Caco-2 (cell line): ENCODE data around the gene SLC6A6. TPM values are rescaled to one million over a fixed set of nuclear protein-coding genes. Genes with fewer than 3 reads are reported as not detected.
"Not testable (repeated sequence)": the region's sequence is repeated elsewhere in the genome, so short reads cannot be mapped to it uniquely, and the experiment has no call there.

Experiments used
- BruUV-seq: library from RNA; stranded (reverse); fragments of 400-500 nt; replicated peaks from 2 replicates; lab custom pipeline; 2021; lab: Mats Ljungman, UMichigan
- CTCF ChIA-PET: fragments of 300-600 bp; sonication (Branson Sonifier 250); formaldehyde crosslinking; loops from one replicate; lab custom pipeline; 2022; ENCODE audit warnings: antibody characterized with exemption; lab: Charles Lee
- POLR2A ChIA-PET: fragments of 300-600 bp; sonication (Branson Sonifier 250); formaldehyde crosslinking; loops from one replicate; lab custom pipeline; 2022; ENCODE audit warnings: antibody characterized with exemption; lab: Charles Lee
- DNase-seq, 2 experiments: peaks; one replicate each; pipeline versions ENCODE4 v3.0.0 to v3.0.0-alpha.2; 2020 to 2022
- H3K27me3 ChIP-seq: replicated peaks from 2 replicates; pipeline ENCODE4 v1.6.0; 2011; ENCODE audit warnings: low read length; ENCODE audit not compliant: control insufficient read depth, insufficient read depth
- H3K36me3 ChIP-seq: 2 replicates; pipeline ENCODE4 v1.5.1; 2011; ENCODE audit warnings: low read length; ENCODE audit not compliant: control insufficient read depth, insufficient read depth
- H3K4me1 ChIP-seq: fragments of 250-450 bp; sonication (Bioruptor Pico); 2 replicates; pipeline ENCODE4 v1.5.1; 2020; ENCODE audit warnings: mild to moderate bottlenecking
- H3K4me3 ChIP-seq: 2 replicates; pipeline ENCODE4 v1.5.1; 2011; ENCODE audit warnings: low read depth, mild to moderate bottlenecking, control low read depth, low read length
- H3K9me3 ChIP-seq: fragments of 250-450 bp; sonication (Bioruptor Pico); 2 replicates; pipeline ENCODE4 v1.5.1; 2020; ENCODE audit warnings: mild to moderate bottlenecking, moderate library complexity
- H3K27ac Mint-ChIP-seq: one replicate; pipeline ENCODE4 v1.8.0; 2022; ENCODE audit warnings: mixed read lengths; ENCODE audit not compliant: unreplicated experiment
- H3K27me3 Mint-ChIP-seq: one replicate; pipeline ENCODE4 v1.8.0; 2022; ENCODE audit warnings: mixed read lengths; ENCODE audit not compliant: insufficient read depth, unreplicated experiment
- H3K36me3 Mint-ChIP-seq: one replicate; pipeline ENCODE4 v1.8.0; 2022; ENCODE audit warnings: mild to moderate bottlenecking, mixed read lengths; ENCODE audit not compliant: insufficient read depth, unreplicated experiment
- H3K4me1 Mint-ChIP-seq: one replicate; pipeline ENCODE4 v1.8.0; 2022; ENCODE audit warnings: low read depth, mixed read lengths; ENCODE audit not compliant: unreplicated experiment
- H3K4me3 Mint-ChIP-seq: one replicate; pipeline ENCODE4 v1.8.0; 2022; ENCODE audit warnings: mild to moderate bottlenecking, moderate library complexity, mixed read lengths; ENCODE audit not compliant: unreplicated experiment
- H3K9me3 Mint-ChIP-seq: one replicate; pipeline ENCODE4 v1.8.0; 2022; ENCODE audit warnings: mixed read lengths; ENCODE audit not compliant: unreplicated experiment
- CTCF ChIP-seq, 2 experiments: fragments of 200-600 bp in 1 of 2; IDR thresholded peaks; 1 replicate in 1 of 2; 2 replicates in 1 of 2; pipeline versions ENCODE4 v1.5.1 to v1.8.0; 2011 to 2022; ENCODE audit warnings: antibody characterized with exemption in 1 of 2, control low read depth in 1 of 2, inconsistent platforms in 1 of 2, low read depth in 1 of 2, low read length in 1 of 2, mild to moderate bottlenecking in 1 of 2, moderate library complexity in 1 of 2; ENCODE audit not compliant: insufficient read depth in 1 of 2, severe bottlenecking in 1 of 2, unreplicated experiment in 1 of 2
- intact Hi-C: fragments of 100-400 bp; cut with micrococcal nuclease; formaldehyde crosslinking; loops from one replicate; pipeline ENCODE4 v1.10.0; 2022; ENCODE audit not compliant: unreplicated experiment
- total RNA-seq: library from RNA; stranded (reverse); gene quantifications from 2 replicates; pipeline ENCODE4 v1.2.3, GENCODE V29; 2022

Gene SLC6A6
- total RNA-seq, 1 experiment from 2014 or later, result 49.6 TPM

- no peak overlapping the region for H3K4me3 Mint-ChIP-seq
- H3K4me3 ChIP-seq, result no peak overlapping the region
- peak overlapping the region; percentile 19 for H3K27ac Mint-ChIP-seq
- peaks cover 28% of the 10 kb centered on the region for H3K36me3 Mint-ChIP-seq
- no peaks in the 10 kb centered on the region for H3K27me3 ChIP-seq
- H3K27me3 Mint-ChIP-seq, result no peaks in the 10 kb centered on the region
- no peak for TF ChIP-seq CTCF (IDR thresholded peaks at IDR 0.05; ENCODE audit: insufficient read depth in 1 of 2, low read depth in 1 of 2, low read length in 1 of 2, severe bottlenecking in 1 of 2, unreplicated experiment in 1 of 2)
- H3K4me1 Mint-ChIP-seq, result peaks cover 16% of the 10 kb centered on the region
- no peak for DNase-seq
- no TSS peak for BruUV-seq
- POLR2A ChIA-PET, result no interaction called here
- no peaks in the 10 kb centered on the region for H3K9me3 ChIP-seq
- intact Hi-C loops, result no loop called here
- peaks cover 14% of the 10 kb centered on the region for H3K4me1 ChIP-seq
- CTCF ChIA-PET, result no interaction called here
- no peaks in the 10 kb centered on the region; the same call in 1 of the 2 replicates for H3K36me3 ChIP-seq
- H3K9me3 Mint-ChIP-seq, result no peaks in the 10 kb centered on the region
These were observed 32.2 kb downstream of the SLC6A6 start for GRCh38 chr3:14434498-14435151.

GRCh38 chr3:14435175-14436014, 33.0 kb downstream of the SLC6A6 start:
- H3K36me3 Mint-ChIP-seq, result peaks cover 24% of the 10 kb centered on the region
- CTCF ChIA-PET, result no interaction called here
- no peaks in the 10 kb centered on the region for H3K27me3 Mint-ChIP-seq
- H3K4me3 ChIP-seq, result no peak overlapping the region
- peak overlapping the region; percentile 19 for H3K27ac Mint-ChIP-seq
- no peak for TF ChIP-seq CTCF (IDR thresholded peaks at IDR 0.05; ENCODE audit: insufficient read depth in 1 of 2, low read depth in 1 of 2, low read length in 1 of 2, severe bottlenecking in 1 of 2, unreplicated experiment in 1 of 2)
- POLR2A ChIA-PET, result no interaction called here
- H3K4me3 Mint-ChIP-seq, result no peak overlapping the region
- no peaks in the 10 kb centered on the region for H3K9me3 Mint-ChIP-seq
- BruUV-seq, result no TSS peak
- H3K4me1 Mint-ChIP-seq, result peaks cover 10% of the 10 kb centered on the region
- no peaks in the 10 kb centered on the region for H3K9me3 ChIP-seq
- intact Hi-C loops, result no loop called here
- DNase-seq, result no peak
- H3K36me3 ChIP-seq, result no peaks in the 10 kb centered on the region; the same call in 1 of the 2 replicates
- H3K4me1 ChIP-seq, result peaks cover 14% of the 10 kb centered on the region
- H3K27me3 ChIP-seq, result no peaks in the 10 kb centered on the region

GRCh38 chr3:14436954-14437281, 34.5 kb downstream of the SLC6A6 start:
- Mint-ChIP-seq H3K4me1 (peaks cover under 1% of the 10 kb centered on the region), H3K27ac (peak overlapping the region; percentile 45)

GRCh38 chr3:14437705-14438104, 35.3 kb downstream of the SLC6A6 start:
- H3K4me1 ChIP-seq, H3K4me1 Mint-ChIP-seq, H3K27me3 ChIP-seq, H3K36me3 ChIP-seq, H3K27me3 Mint-ChIP-seq, CTCF ChIA-PET, DNase-seq, H3K9me3 Mint-ChIP-seq, intact Hi-C loops, H3K27ac Mint-ChIP-seq, H3K4me3 ChIP-seq, BruUV-seq, H3K4me3 Mint-ChIP-seq, POLR2A ChIA-PET, H3K9me3 ChIP-seq: not testable (repeated sequence)
- H3K36me3 Mint-ChIP-seq, result peaks cover 21% of the 10 kb centered on the region

More at GRCh38 chr3:14436954-14437281, 34.5 kb downstream of the SLC6A6 start:
- Histone ChIP-seq H3K27me3 (no peaks in the 10 kb centered on the region), H3K36me3 (no peaks in the 10 kb centered on the region; the same call in 1 of the 2 replicates), H3K4me1 (peaks cover 9% of the 10 kb centered on the region), H3K9me3 (no peaks in the 10 kb centered on the region), H3K4me3 (no peak overlapping the region)
- intact Hi-C loops, result no loop called here
- Mint-ChIP-seq H3K36me3 (peaks cover 24% of the 10 kb centered on the region), H3K4me3 (no peak overlapping the region), H3K9me3 (no peaks in the 10 kb centered on the region), H3K27me3 (no peaks in the 10 kb centered on the region)
- no TSS peak for BruUV-seq
- DNase-seq, result no peak
- ChIA-PET POLR2A (no interaction called here), CTCF (interaction anchor here (0.6 to 0.7 kb wide), 2 partner anchors 34 to 57 kb away, joined by 3 read pairs; partner anchors contain the start of gene SLC6A6)
- no peak for TF ChIP-seq CTCF (IDR thresholded peaks at IDR 0.05; ENCODE audit: insufficient read depth in 1 of 2, low read depth in 1 of 2, low read length in 1 of 2, severe bottlenecking in 1 of 2, unreplicated experiment in 1 of 2)
